ENCODE measurements around the gene SRRD. TPM values are rescaled to one million over a fixed set of nuclear protein-coding genes. Genes with fewer than 3 reads are reported as not detected.

SRRD gene
- total and polyA plus RNA-seq, 10 donors = 9.9 to 21.1 (median 17.9) TPM

DNA sequence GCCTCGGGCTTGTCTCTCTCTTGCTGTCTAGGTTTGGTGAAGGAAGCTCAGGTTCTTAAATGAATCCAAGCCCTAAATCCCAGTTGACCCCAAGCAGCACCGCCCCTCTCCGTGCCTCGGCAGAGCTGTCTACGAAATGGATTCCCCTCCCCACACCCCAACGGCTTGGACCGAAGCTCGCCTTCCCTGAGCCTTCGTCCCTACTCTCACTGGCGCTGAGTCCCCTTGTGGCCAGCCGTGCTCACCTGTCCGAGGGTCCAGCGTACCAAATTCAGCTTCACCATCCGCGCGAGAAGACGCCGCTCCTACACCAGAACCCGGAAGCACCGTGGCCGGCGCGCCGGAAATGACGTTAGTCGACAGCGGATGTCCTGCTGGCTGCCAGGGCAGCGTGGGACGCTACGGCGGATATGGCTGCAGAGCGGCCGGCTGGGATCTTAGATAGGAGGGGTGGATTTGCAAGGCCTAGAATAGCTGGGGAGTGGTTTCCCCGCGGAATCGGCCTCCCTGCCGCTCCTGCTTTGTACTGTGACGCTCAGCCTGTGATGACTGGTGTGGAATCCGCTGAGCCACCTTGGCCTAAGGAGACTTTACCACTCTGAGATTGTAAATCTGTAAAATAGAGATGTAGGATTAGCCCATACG, 28.6 kb downstream of the SRRD start, which contains the start of gene TFIP11:
TFIP11 (minus strand) TSS at position 325 of the 645 bp plus-strand sequence. CDS start 2,201 bp downstream, outside the sequence.
- 0 to 1% (median 0%) methylated on average over 37 to 40 of the region's 40 CpGs for WGBS, 5 donors
- Histone ChIP-seq H3K4me1 (peaks cover 19 to 59% (median 37%) of the 10 kb centered on the region in 6 donors), H3K4me3 (peak within 1 kb of the TSS; percentile 56 to 94 (median 84)), H3K9me3 (no peaks in the 10 kb centered on the region), H3K36me3 (peaks cover 0 to 35% (median 30%) of the 10 kb centered on the region in 6 donors), H3K27me3 (replicated peaks in 1 of 7) (no peaks in the 10 kb centered on the region), H3K27ac (peak within 1 kb of the TSS; percentile 58 to 92 (median 77))
- TF ChIP-seq, protein P1, sequence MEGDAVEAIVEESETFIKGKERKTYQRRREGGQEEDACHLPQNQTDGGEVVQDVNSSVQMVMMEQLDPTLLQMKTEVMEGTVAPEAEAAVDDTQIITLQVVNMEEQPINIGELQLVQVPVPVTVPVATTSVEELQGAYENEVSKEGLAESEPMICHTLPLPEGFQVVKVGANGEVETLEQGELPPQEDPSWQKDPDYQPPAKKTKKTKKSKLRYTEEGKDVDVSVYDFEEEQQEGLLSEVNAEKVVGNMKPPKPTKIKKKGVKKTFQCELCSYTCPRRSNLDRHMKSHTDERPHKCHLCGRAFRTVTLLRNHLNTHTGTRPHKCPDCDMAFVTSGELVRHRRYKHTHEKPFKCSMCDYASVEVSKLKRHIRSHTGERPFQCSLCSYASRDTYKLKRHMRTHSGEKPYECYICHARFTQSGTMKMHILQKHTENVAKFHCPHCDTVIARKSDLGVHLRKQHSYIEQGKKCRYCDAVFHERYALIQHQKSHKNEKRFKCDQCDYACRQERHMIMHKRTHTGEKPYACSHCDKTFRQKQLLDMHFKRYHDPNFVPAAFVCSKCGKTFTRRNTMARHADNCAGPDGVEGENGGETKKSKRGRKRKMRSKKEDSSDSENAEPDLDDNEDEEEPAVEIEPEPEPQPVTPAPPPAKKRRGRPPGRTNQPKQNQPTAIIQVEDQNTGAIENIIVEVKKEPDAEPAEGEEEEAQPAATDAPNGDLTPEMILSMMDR (IDR thresholded peaks at IDR 0.05 in 8 of 11, conservative IDR thresholded peaks at IDR 0.05 in 3 of 11) = peak in 2 of 11 experiments; percentile 13 to 14
- TF ChIP-seq POLR2A (IDR thresholded peaks at IDR 0.05) = peak in 1 of 3 donors; percentile 42
- TF ChIP-seq POLR2AphosphoS5 (IDR thresholded peaks at IDR 0.05) = peak; percentile 99
- intact Hi-C loops (cut with DNase I; ENCODE audit: low total_unique reads) = no loop called here
- peak; percentile 98 for DNase-seq

DNA sequence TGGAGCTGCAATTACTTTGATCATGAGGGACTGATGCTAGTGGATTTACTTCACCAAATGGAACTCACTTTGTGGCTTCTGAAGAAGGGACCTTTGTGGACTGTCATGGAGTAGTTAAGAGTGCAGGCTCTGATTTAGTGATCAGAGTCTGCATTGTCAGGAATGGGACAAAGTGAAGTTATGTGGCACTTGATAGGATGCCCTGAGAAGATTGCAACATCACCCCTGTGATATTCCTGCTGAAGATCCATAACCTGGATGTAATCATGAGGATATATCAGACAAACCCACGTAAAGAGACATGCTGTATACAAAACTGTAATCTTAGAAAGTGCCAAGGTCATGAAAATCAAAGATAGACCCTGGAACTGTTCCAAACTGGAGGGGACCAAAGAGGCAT, 30.2 kb downstream of the SRRD start:
- no peak overlapping the region for H3K4me3 ChIP-seq
- H3K4me1 ChIP-seq = peaks cover 19 to 47% (median 35%) of the 10 kb centered on the region in 6 donors
- WGBS, 5 donors = 50 to 78% (median 78%) methylated on average over 1 of the region's 1 CpG
- H3K36me3 ChIP-seq = peaks cover 0 to 20% (median 15%) of the 10 kb centered on the region in 6 donors
- H3K27me3 ChIP-seq (replicated peaks in 1 of 7) = no peaks in the 10 kb centered on the region
- H3K27ac ChIP-seq = no peak overlapping the region
- intact Hi-C loops (cut with DNase I; ENCODE audit: low total_unique reads) = no loop called here
- DNase-seq = no peak
- no peaks in the 10 kb centered on the region for H3K9me3 ChIP-seq
- TF ChIP-seq POLR2A (IDR thresholded peaks at IDR 0.05) (no peak), POLR2AphosphoS5 (IDR thresholded peaks at IDR 0.05) (no peak)
- TF ChIP-seq, protein P1 (IDR thresholded peaks at IDR 0.05 in 8 of 11, conservative IDR thresholded peaks at IDR 0.05 in 3 of 11) = no peak

DNA sequence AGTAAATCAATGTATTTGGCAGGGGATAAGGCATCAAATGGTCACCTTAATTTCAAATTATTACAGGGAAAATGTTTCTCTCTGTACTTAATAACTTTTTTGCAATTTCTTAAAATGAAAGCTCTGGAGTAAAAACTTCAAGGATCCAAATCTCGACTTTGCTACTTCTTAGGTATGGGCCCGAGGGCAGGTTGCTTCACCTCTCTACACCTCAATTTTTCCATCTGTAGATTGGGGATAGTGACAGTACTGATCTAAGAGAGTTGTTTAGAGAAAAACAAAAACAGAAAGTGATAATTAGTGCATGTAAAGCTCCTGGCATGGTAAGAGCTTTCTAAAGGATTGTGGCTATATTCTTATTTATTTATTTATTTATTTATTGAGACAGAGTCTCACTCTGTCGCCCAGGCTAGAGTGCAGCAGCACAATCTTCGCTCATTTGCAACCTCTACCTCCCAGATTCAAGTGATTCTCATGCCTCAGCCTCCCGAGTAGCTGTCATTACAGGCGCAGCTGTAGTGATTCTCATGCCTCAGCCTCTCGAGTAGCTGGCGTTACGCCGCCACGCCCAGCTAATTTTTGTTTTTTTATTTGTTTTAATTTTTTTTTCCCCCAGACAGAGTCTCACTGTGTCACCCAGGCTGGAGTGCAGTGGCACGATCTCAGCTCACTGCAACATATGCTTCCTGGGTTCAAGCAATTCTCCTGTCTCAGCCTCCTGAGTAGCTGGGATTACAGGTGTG, 30.9 kb downstream of the SRRD start:
- intact Hi-C loops (cut with DNase I; ENCODE audit: low total_unique reads) = no loop called here
- 91 to 97% (median 93%) methylated on average over 12 of the region's 12 CpGs for WGBS, 5 donors
- Histone ChIP-seq H3K27me3 (replicated peaks in 1 of 7) (no peaks in the 10 kb centered on the region), H3K36me3 (peaks cover 0 to 12% (median 7%) of the 10 kb centered on the region in 6 donors), H3K9me3 (no peaks in the 10 kb centered on the region), H3K27ac (no peak overlapping the region), H3K4me1 (peaks cover 19 to 41% (median 32%) of the 10 kb centered on the region in 6 donors), H3K4me3 (no peak overlapping the region)
- TF ChIP-seq POLR2AphosphoS5 (IDR thresholded peaks at IDR 0.05) = no peak
- TF ChIP-seq, protein P1 (IDR thresholded peaks at IDR 0.05 in 8 of 11, conservative IDR thresholded peaks at IDR 0.05 in 3 of 11) = no peak
- no peak for TF ChIP-seq POLR2A (IDR thresholded peaks at IDR 0.05)
- no peak for DNase-seq

DNA sequence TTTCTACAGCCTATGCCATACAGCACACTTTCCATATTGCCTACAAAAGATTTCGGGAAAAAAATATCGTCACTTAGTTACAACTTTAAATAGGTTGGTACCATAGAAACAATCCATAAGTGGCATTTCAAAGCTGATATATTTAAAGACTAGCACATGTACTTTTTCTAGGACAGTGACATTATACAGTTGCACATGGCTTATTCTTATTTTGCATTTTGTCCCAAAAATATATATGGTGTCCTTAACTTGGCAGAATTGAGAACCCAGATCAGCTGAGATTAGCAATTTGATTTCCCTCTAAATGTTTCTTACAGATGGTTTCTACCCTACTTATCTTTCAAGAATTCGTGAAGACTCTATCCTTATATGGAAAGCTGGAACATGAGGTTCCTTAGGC, 32.3 kb downstream of the SRRD start:
- no peaks in the 10 kb centered on the region for H3K36me3 ChIP-seq
- WGBS, 5 donors = 84 to 95% (median 88%) methylated on average over 3 of the region's 3 CpGs
- no peak for DNase-seq
- H3K27me3 ChIP-seq (replicated peaks in 1 of 7) = no peaks in the 10 kb centered on the region
- peaks cover 13 to 29% (median 24%) of the 10 kb centered on the region in 6 donors for H3K4me1 ChIP-seq
- no peak overlapping the region for H3K4me3 ChIP-seq
- no peaks in the 10 kb centered on the region for H3K9me3 ChIP-seq
- intact Hi-C loops (cut with DNase I; ENCODE audit: low total_unique reads) = no loop called here
- TF ChIP-seq POLR2AphosphoS5 (IDR thresholded peaks at IDR 0.05) = no peak
- TF ChIP-seq, protein P1 (IDR thresholded peaks at IDR 0.05 in 8 of 11, conservative IDR thresholded peaks at IDR 0.05 in 3 of 11) = no peak
- no peak for TF ChIP-seq POLR2A (IDR thresholded peaks at IDR 0.05)
- no peak overlapping the region for H3K27ac ChIP-seq

Data from spleen (tissue), 11 donors.